Natural killer cell (primary cell): ENCODE measurements around the gene MAGEB10. TPM values are rescaled to one million over a fixed set of nuclear protein-coding genes. Genes with fewer than 3 reads are reported as not detected.

Experiments
- ATAC-seq, 3 donors: fragments of 150-1000 bp in 2 of 3; fragments of 200-7000 bp in 1 of 3; cut with Tn5 transposase; 1 replicate in 1 of 3; 2 replicates in 2 of 3; pipeline ENCODE4 v1.10.0; 2021; ENCODE audit warnings: mild to moderate bottlenecking in 2 of 3, moderate library complexity in 2 of 3
- DNase-seq, 2 donors: peaks; one replicate each; pipeline versions ENCODE4 v3.0.0 to v3.0.0-alpha.2; 2013 to 2021; ENCODE audit warnings: mixed read lengths in 1 of 2
- H3K27ac ChIP-seq: one replicate; pipeline ENCODE4 v1.5.1; 2013; ENCODE audit warnings: mild to moderate bottlenecking, low read length
- H3K27me3 ChIP-seq: one replicate; pipeline ENCODE4 v1.6.1; 2013; ENCODE audit warnings: low read length; ENCODE audit not compliant: control insufficient read depth, insufficient read depth
- H3K36me3 ChIP-seq: one replicate; pipeline ENCODE4 v1.6.1; 2013; ENCODE audit warnings: low read length; ENCODE audit not compliant: control insufficient read depth, insufficient read depth
- H3K4me1 ChIP-seq: one replicate; pipeline ENCODE4 v1.6.1; 2013; ENCODE audit warnings: low read length; ENCODE audit not compliant: control insufficient read depth, insufficient read depth
- H3K4me3 ChIP-seq: one replicate; pipeline ENCODE4 v1.5.1; 2013; ENCODE audit warnings: low read length
- H3K9me3 ChIP-seq: one replicate; pipeline ENCODE4 v1.6.1; 2013; ENCODE audit warnings: low read length; ENCODE audit not compliant: control insufficient read depth, insufficient read depth
- H3K27ac Mint-ChIP-seq, 2 donors: one replicate each; pipeline ENCODE4 v1.8.0; 2022; ENCODE audit warnings: mild to moderate bottlenecking in 2 of 2, mixed read lengths in 2 of 2, moderate library complexity in 1 of 2
- H3K27me3 Mint-ChIP-seq, 2 donors: one replicate each; pipeline ENCODE4 v1.8.0; 2022; ENCODE audit warnings: low read depth in 2 of 2, mixed read lengths in 2 of 2
- H3K36me3 Mint-ChIP-seq: one replicate; pipeline ENCODE4 v1.8.0; 2022; ENCODE audit warnings: mixed read lengths
- H3K4me1 Mint-ChIP-seq, 2 donors: one replicate each; pipeline ENCODE4 v1.8.0; 2022; ENCODE audit warnings: mixed read lengths in 2 of 2
- H3K4me3 Mint-ChIP-seq: one replicate; pipeline ENCODE4 v1.8.0; 2022; ENCODE audit warnings: mild to moderate bottlenecking, moderate library complexity, mixed read lengths
- H3K9me3 Mint-ChIP-seq, 2 donors: one replicate each; pipeline ENCODE4 v1.8.0; 2022; ENCODE audit warnings: mixed read lengths in 2 of 2
- WGBS: methylation state at CpG from one replicate; pipeline ENCODE4 v1.1.7; 2013; ENCODE audit warnings: missing lambda C conversion rate; ENCODE audit not compliant: insufficient coverage; 5-methylcytosine and 5-hydroxymethylcytosine counted together
- intact Hi-C: fragments of 100-400 bp; cut with micrococcal nuclease; formaldehyde crosslinking; loops from one replicate; pipeline ENCODE4 v1.14.2; 2022
- total RNA-seq, 4 donors: library from RNA; stranded (reverse); fragments of 120-200 nt in 1 of 4; gene quantifications; one replicate each; pipeline versions ENCODE4 v1.2.3 to v1.2.4, GENCODE V29; 2013 to 2022
- TF ChIP-seq, protein P1 (sequence below): fragments of 200-600 bp; IDR thresholded peaks from one replicate; pipeline ENCODE4 v1.8.0; 2022; ENCODE audit warnings: antibody characterized with exemption

The MAGEB10 gene, protein sequence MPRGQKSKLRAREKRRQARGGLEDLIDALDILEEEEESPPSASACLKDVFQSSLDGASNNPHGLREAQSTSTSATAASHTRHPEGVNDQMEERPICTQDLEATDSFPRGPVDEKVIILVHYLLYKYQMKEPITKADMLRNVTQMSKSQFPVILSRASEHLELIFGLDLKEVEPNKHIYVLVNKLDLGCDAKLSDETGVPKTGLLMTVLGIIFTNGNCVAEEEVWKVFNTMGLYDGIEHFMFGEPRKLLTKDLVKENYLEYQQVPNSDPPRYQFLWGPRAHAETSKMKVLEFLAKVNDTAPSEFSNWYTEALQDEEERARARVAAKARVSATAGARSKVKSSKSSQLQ
- not detected for total RNA-seq
- not detected for total RNA-seq (2013)

DNA sequence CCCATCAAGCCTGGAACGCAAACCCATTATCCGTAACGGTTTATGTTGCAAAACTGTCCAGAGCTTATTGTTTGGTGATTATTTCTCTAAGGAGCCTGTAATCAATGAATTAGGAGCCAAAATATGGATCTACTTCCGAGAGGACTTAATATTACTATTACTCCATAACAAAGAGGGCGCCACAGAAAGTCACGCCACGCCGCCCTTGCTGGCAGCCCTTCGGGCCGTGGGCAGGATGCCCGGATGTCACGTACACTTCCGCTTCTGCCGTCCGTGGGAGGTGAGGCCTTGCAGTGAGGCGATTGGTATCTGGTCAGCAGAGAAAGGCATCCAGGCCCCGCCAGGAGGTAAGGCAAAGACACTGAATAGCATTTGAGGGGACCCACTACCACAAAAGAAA, at the start of gene MAGEB10:
Gene MAGEB10, plus strand, starts transcription at position 301 of the 400 bp plus-strand sequence. CDS start 13,317 bp downstream, outside the sequence.
- Mint-ChIP-seq H3K4me1 (no peaks in the 10 kb centered on the region), H3K27ac (no peak within 1 kb of the TSS), H3K4me3 (no peak within 1 kb of the TSS), H3K9me3 (peaks cover 2 to 3% of the 10 kb centered on the region in 2 donors), H3K27me3 (no peaks in the 10 kb centered on the region), H3K36me3 (no peaks in the 10 kb centered on the region)
- TF ChIP-seq, protein P1, sequence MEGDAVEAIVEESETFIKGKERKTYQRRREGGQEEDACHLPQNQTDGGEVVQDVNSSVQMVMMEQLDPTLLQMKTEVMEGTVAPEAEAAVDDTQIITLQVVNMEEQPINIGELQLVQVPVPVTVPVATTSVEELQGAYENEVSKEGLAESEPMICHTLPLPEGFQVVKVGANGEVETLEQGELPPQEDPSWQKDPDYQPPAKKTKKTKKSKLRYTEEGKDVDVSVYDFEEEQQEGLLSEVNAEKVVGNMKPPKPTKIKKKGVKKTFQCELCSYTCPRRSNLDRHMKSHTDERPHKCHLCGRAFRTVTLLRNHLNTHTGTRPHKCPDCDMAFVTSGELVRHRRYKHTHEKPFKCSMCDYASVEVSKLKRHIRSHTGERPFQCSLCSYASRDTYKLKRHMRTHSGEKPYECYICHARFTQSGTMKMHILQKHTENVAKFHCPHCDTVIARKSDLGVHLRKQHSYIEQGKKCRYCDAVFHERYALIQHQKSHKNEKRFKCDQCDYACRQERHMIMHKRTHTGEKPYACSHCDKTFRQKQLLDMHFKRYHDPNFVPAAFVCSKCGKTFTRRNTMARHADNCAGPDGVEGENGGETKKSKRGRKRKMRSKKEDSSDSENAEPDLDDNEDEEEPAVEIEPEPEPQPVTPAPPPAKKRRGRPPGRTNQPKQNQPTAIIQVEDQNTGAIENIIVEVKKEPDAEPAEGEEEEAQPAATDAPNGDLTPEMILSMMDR, result no peak
- H3K27ac ChIP-seq, result no peak within 1 kb of the TSS
- WGBS, result 92% methylated on average over 8 of the region's 17 CpGs
- no peak within 1 kb of the TSS for H3K4me3 ChIP-seq
- H3K36me3 ChIP-seq, result no peaks in the 10 kb centered on the region
- no peaks in the 10 kb centered on the region for H3K4me1 ChIP-seq
- DNase-seq (no peak), ATAC-seq (no peak)
- intact Hi-C loops, result no loop called here
- H3K27me3 ChIP-seq, result no peaks in the 10 kb centered on the region
- H3K9me3 ChIP-seq, result no peaks in the 10 kb centered on the region

- Histone ChIP-seq H3K9me3 (peaks cover 2% of the 10 kb centered on the region), H3K4me3 (no peak overlapping the region), H3K4me1 (no peaks in the 10 kb centered on the region), H3K27me3 (no peaks in the 10 kb centered on the region), H3K36me3 (no peaks in the 10 kb centered on the region), H3K27ac (no peak overlapping the region)
- intact Hi-C loops, result no loop called here
- no peak overlapping the region for H3K4me3 Mint-ChIP-seq
- TF ChIP-seq, protein P1, result no peak
- WGBS, result 92% methylated on average over 8 of the region's 12 CpGs
- peaks cover 3 to 7% of the 10 kb centered on the region in 2 donors for H3K9me3 Mint-ChIP-seq
- no peaks in the 10 kb centered on the region for H3K36me3 Mint-ChIP-seq
- no peaks in the 10 kb centered on the region for H3K4me1 Mint-ChIP-seq
- DNase-seq (no peak), ATAC-seq (no peak)
- H3K27ac Mint-ChIP-seq, result no peak overlapping the region
- no peaks in the 10 kb centered on the region for H3K27me3 Mint-ChIP-seq
Measured at GRCh38 chrX:27765718-27766117, 42.1 kb upstream of the MAGEB10 start.

- Mint-ChIP-seq H3K4me3 (no peak overlapping the region), H3K27me3 (no peaks in the 10 kb centered on the region)
- TF ChIP-seq, protein P1, result no peak
Measured at GRCh38 chrX:27767387-27767786, 40.4 kb upstream of the MAGEB10 start.

DNA sequence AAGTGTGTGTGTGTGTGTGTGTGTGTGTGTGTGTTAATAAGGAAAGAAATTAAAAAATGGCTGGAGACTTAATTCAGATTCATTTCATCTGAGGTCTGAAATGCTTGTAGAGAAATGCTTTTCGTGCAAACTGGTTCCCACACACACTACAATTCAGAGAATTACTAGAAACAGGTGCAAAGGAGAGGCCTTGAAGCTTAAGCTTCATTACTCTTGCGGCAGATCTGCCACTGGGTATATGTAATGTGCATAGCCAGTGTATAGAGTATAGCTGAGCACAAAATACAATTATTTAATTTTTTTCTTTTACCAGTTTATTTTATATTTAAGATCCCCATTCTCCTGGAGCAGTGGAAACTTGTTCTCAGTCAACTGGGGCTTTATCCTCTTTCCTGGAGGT, 31.8 kb upstream of the MAGEB10 start:
- H3K4me1 ChIP-seq, result no peaks in the 10 kb centered on the region
- Mint-ChIP-seq H3K27ac (no peak overlapping the region), H3K27me3 (no peaks in the 10 kb centered on the region), H3K36me3 (no peaks in the 10 kb centered on the region), H3K4me1 (no peaks in the 10 kb centered on the region), H3K9me3 (peaks cover 7 to 18% of the 10 kb centered on the region in 2 donors), H3K4me3 (no peak overlapping the region)
- H3K4me3 ChIP-seq, result no peak overlapping the region
- no peaks in the 10 kb centered on the region for H3K36me3 ChIP-seq
- intact Hi-C loops, result no loop called here
- no peaks in the 10 kb centered on the region for H3K9me3 ChIP-seq
- no peak overlapping the region for H3K27ac ChIP-seq
- DNase-seq, result no peak
- no peak for ATAC-seq
- WGBS, result no CpG with 5 or more reads among the region's 2 CpGs
- no peaks in the 10 kb centered on the region for H3K27me3 ChIP-seq
- TF ChIP-seq, protein P1, result no peak

More at GRCh38 chrX:27767387-27767786, 40.4 kb upstream of the MAGEB10 start:
- Mint-ChIP-seq H3K4me1 (no peaks in the 10 kb centered on the region), H3K36me3 (no peaks in the 10 kb centered on the region), H3K9me3 (peaks cover 8% of the 10 kb centered on the region in 2 donors), H3K27ac (no peak overlapping the region)
- intact Hi-C loops, result no loop called here
- Histone ChIP-seq H3K36me3 (no peaks in the 10 kb centered on the region), H3K4me1 (no peaks in the 10 kb centered on the region), H3K4me3 (no peak overlapping the region), H3K27ac (no peak overlapping the region), H3K27me3 (no peaks in the 10 kb centered on the region), H3K9me3 (peaks cover 2% of the 10 kb centered on the region)
- no peak for DNase-seq
- ATAC-seq, result no peak
